ENCODE results near the gene TMEM169. TPM values are rescaled to one million over a fixed set of nuclear protein-coding genes. Genes with fewer than 3 reads are reported as not detected.
A peak's percentile ranks its signal among the peaks of the same experiment; 100 is the strongest.

Gene TMEM169
- total RNA-seq, 1 donor from 2014 or later = 3.1 TPM

GRCh38 chr2:216108967-216109921 is 27.5 kb downstream of the TMEM169 start, which contains the start of gene XRCC5:
Gene XRCC5 (plus strand): TSS chr2:216109348. CDS start chr2:216109437, 89 bp downstream.
- DNase-seq (ENCODE audit: low read depth) = no peak
- no peak for TF ChIP-seq CTCF (conservative IDR thresholded peaks at IDR 0.05; ENCODE audit: low read depth, low read length)
- H3K4me3 ChIP-seq (ENCODE audit: low read depth, low read length) = peak within 1 kb of the TSS; percentile 81

GRCh38 chr2:216109962-216110614 is 28.4 kb downstream of the TMEM169 start:
- peak overlapping the region; percentile 81 for H3K4me3 ChIP-seq (ENCODE audit: low read depth, low read length)
- DNase-seq (ENCODE audit: low read depth) = no peak
- TF ChIP-seq CTCF (conservative IDR thresholded peaks at IDR 0.05; ENCODE audit: low read depth, low read length) = peak; percentile 55

GRCh38 chr2:216110620-216111019 is 28.9 kb downstream of the TMEM169 start:
- peak overlapping the region; percentile 81 for H3K4me3 ChIP-seq (ENCODE audit: low read depth, low read length)
- TF ChIP-seq CTCF (conservative IDR thresholded peaks at IDR 0.05; ENCODE audit: low read depth, low read length) = no peak
- DNase-seq (ENCODE audit: low read depth) = no peak

GRCh38 chr2:216111122-216111521 is 29.4 kb downstream of the TMEM169 start:
- no peak for DNase-seq (ENCODE audit: low read depth)
- no peak overlapping the region for H3K4me3 ChIP-seq (ENCODE audit: low read depth, low read length)
- TF ChIP-seq CTCF (conservative IDR thresholded peaks at IDR 0.05; ENCODE audit: low read depth, low read length) = no peak

GRCh38 chr2:216112926-216113325 is 31.2 kb downstream of the TMEM169 start:
- DNase-seq (ENCODE audit: low read depth) = no peak
- no peak overlapping the region for H3K4me3 ChIP-seq (ENCODE audit: low read depth, low read length)
- no peak for TF ChIP-seq CTCF (conservative IDR thresholded peaks at IDR 0.05; ENCODE audit: low read depth, low read length)

GRCh38 chr2:216113572-216113971 is 31.9 kb downstream of the TMEM169 start:
- no peak overlapping the region for H3K4me3 ChIP-seq (ENCODE audit: low read depth, low read length)
- TF ChIP-seq CTCF (conservative IDR thresholded peaks at IDR 0.05; ENCODE audit: low read depth, low read length) = no peak
- no peak for DNase-seq (ENCODE audit: low read depth)
